ENCODE results near the gene ATP7A.
"Not testable (repeated sequence)": the region's sequence is repeated elsewhere in the genome, so short reads cannot be mapped to it uniquely, and the experiment has no call there.

Gene ATP7A

DNA sequence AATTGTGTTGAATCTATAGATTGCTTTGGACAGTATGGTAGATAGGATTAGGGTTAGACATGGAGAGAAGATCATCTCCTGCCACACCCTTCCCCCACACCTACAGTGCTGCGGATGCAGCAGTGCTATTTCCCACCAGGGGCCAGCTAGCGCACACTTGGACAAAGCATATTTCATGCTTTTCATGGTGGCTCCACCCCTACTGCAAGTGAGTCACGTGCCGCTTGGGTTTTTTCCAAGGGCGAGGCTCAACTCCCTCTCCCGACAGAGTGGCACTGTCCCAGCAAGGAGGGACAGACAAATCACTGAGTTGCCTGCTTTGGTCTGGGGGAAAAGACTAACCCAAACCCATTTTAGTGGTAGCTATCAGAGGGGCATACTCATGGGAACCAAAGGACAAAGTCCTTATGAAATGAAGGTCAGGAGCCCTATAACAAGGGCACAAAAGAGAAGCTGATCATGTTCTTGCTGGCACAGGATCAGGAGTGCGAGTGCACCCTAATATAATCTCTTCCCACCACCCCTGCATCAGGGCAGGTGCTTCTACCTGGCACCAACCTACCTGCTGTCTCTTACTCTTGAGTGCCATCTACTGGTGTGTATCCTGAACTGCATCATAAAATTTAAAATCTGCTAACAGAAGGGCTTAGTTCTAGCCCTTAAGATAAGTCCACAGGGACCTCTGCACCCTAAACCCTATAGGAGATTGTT lies 114.0 kb downstream of the ATP7A start:
- ATAC-seq (replicated peaks) (peak; percentile 78), DNase-seq (peak; percentile 19 to 33 (median 28))
- no peak overlapping the region for H3K4me3 Mint-ChIP-seq
- H3K36me3 Mint-ChIP-seq (ENCODE audit: insufficient read depth), result peaks cover 3% of the 10 kb centered on the region
- H3K27ac Mint-ChIP-seq, result peak overlapping the region in 1 of 2 donors; percentile 38
- H3K4me1 Mint-ChIP-seq (ENCODE audit: low read depth in 2 of 2), result no peaks in the 10 kb centered on the region
- H3K9me3 Mint-ChIP-seq, result no peaks in the 10 kb centered on the region
- H3K27me3 Mint-ChIP-seq, result no peaks in the 10 kb centered on the region

DNA sequence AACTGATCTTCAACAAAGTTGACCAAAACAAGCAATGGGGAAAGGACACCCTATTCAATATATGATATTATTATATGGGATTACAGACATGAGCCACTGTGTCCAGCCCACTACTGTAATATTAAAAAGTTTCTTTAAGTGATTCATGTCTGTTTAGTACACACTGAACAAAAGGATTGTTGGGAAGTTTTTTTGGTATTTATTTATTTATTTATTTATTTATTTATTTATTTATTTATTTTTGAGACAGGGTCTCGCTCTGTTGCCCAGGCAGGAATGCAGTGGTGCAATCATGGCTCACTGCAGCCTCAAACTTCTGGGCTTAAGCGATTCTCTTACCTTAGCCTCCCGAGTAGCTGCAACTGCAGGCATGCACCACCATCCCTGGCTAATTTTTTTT lies 117.3 kb downstream of the ATP7A start:
- H3K27me3 Mint-ChIP-seq, result no peaks in the 10 kb centered on the region
- H3K36me3 Mint-ChIP-seq (ENCODE audit: insufficient read depth), result no peaks in the 10 kb centered on the region

GRCh38 chrX:78029663-78030062 lies 119.2 kb downstream of the ATP7A start:
- Mint-ChIP-seq H3K27me3 (no peaks in the 10 kb centered on the region), H3K9me3 (no peaks in the 10 kb centered on the region), H3K4me3 (no peak overlapping the region), H3K4me1 (ENCODE audit: low read depth in 2 of 2) (no peaks in the 10 kb centered on the region), H3K36me3 (ENCODE audit: insufficient read depth) (no peaks in the 10 kb centered on the region), H3K27ac (no peak overlapping the region)
- DNase-seq (no peak), ATAC-seq (replicated peaks) (no peak)

More for the DNA sequence above, 117.3 kb downstream of the ATP7A start:
- H3K9me3 Mint-ChIP-seq, result no peaks in the 10 kb centered on the region
- DNase-seq, result no peak
- H3K27ac Mint-ChIP-seq, result no peak overlapping the region
- no peak overlapping the region for H3K4me3 Mint-ChIP-seq
- ATAC-seq (replicated peaks), result no peak
- H3K4me1 Mint-ChIP-seq (ENCODE audit: low read depth in 2 of 2), result no peaks in the 10 kb centered on the region

DNA sequence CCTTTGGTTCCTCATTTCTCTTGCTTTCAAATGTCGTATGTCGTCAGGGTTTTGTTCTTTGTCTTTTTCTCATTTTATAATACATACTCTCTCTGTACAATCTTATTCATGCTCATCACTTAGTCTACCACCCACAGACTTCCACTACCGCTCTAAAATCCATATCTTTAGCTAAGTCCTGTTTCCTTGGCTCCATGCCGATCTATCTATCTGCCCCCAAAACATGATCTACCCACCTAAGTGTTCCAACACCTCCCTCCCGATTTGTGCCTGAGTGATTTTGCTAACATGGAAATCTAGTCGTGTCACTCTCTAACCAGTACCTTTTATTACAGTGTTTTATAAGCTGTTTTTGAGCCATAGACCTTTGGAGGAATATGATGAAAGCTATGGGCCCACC lies 124.6 kb downstream of the ATP7A start:
- DNase-seq (no peak), ATAC-seq (replicated peaks) (no peak)
- no peaks in the 10 kb centered on the region for H3K27me3 Mint-ChIP-seq
- H3K4me1 Mint-ChIP-seq (ENCODE audit: low read depth in 2 of 2), result no peaks in the 10 kb centered on the region
- H3K36me3 Mint-ChIP-seq (ENCODE audit: insufficient read depth), result no peaks in the 10 kb centered on the region
- no peaks in the 10 kb centered on the region for H3K9me3 Mint-ChIP-seq
- H3K27ac Mint-ChIP-seq, result peak overlapping the region; percentile 21 to 60
- H3K4me3 Mint-ChIP-seq, result no peak overlapping the region

DNA sequence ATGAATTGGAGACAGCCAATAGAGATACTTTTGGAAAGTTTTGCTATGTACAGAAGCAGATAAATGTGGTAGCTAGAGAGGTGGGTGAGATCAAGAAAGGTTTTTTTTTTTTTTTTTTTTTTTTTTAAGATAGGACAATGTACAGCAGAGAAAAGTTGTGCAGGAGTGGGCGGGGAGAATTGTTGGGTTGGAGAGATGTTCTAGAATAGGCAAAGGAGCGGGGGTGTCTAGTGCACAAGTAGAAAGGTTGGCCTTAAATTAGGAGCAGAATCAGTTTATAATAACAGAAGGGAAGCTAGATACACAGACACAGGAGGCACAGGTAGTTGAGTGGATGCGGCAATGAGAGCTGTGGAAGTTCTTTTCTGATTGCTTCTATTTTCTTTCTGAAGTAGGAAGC lies 127.4 kb downstream of the ATP7A start:
- Mint-ChIP-seq H3K27me3 (no peaks in the 10 kb centered on the region), H3K4me3 (no peak overlapping the region), H3K27ac (peak overlapping the region in 1 of 2 donors; percentile 42), H3K9me3 (no peaks in the 10 kb centered on the region), H3K36me3 (ENCODE audit: insufficient read depth) (peaks cover 6% of the 10 kb centered on the region), H3K4me1 (ENCODE audit: low read depth in 2 of 2) (no peaks in the 10 kb centered on the region)
- DNase-seq (no peak), ATAC-seq (replicated peaks) (no peak)

GRCh38 chrX:78042601-78043000 lies 132.1 kb downstream of the ATP7A start:
- DNase-seq (no peak), ATAC-seq (replicated peaks) (no peak)
- Mint-ChIP-seq H3K4me1 (ENCODE audit: low read depth in 2 of 2) (no peaks in the 10 kb centered on the region), H3K4me3 (no peak overlapping the region), H3K9me3 (no peaks in the 10 kb centered on the region), H3K27ac (no peak overlapping the region), H3K36me3 (ENCODE audit: insufficient read depth) (peaks cover 16% of the 10 kb centered on the region), H3K27me3 (no peaks in the 10 kb centered on the region)

- no peaks in the 10 kb centered on the region for H3K27me3 Mint-ChIP-seq
- no peak overlapping the region for H3K4me3 Mint-ChIP-seq
- H3K36me3 Mint-ChIP-seq (ENCODE audit: insufficient read depth), result peaks cover 13% of the 10 kb centered on the region
- H3K9me3 Mint-ChIP-seq, result no peaks in the 10 kb centered on the region
- H3K4me1 Mint-ChIP-seq (ENCODE audit: low read depth in 2 of 2), result no peaks in the 10 kb centered on the region
- ATAC-seq (replicated peaks) (no peak), DNase-seq (no peak)
- H3K27ac Mint-ChIP-seq, result no peak overlapping the region
Observed at GRCh38 chrX:78046362-78046761, 135.9 kb downstream of the ATP7A start.

GRCh38 chrX:78048052-78048451 lies 137.6 kb downstream of the ATP7A start:
- ATAC-seq (replicated peaks) (no peak), DNase-seq (no peak)
- Mint-ChIP-seq H3K27me3 (no peaks in the 10 kb centered on the region), H3K27ac (peak overlapping the region in 1 of 2 donors; percentile 56), H3K9me3 (no peaks in the 10 kb centered on the region), H3K4me1 (ENCODE audit: low read depth in 2 of 2) (no peaks in the 10 kb centered on the region), H3K36me3 (ENCODE audit: insufficient read depth) (peaks cover 10% of the 10 kb centered on the region), H3K4me3 (no peak overlapping the region)

DNA sequence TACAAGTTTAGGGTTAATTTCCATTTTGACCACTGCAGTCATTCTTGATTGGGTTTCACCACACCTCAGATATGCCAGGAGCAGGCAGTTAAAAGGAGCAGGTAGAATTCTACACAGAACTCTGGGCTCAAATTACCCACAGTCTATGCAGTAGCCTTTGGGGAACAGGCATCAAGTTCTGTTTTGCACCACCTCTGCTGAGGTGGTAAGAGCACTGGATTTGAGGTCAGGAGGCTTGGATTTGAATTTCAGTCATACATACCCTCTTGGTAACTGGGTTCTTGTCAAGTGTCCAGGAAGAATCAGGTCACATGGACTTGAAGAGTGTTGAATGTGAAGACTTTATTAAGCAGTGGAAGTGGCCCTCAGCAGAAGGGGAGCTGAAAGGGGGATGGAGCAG lies 153.2 kb downstream of the ATP7A start:
- H3K4me1 Mint-ChIP-seq (ENCODE audit: low read depth in 2 of 2), result no peaks in the 10 kb centered on the region
- H3K36me3 Mint-ChIP-seq (ENCODE audit: insufficient read depth), result peaks cover 4% of the 10 kb centered on the region
- DNase-seq (no peak), ATAC-seq (replicated peaks) (no peak)
- no peak overlapping the region for H3K27ac Mint-ChIP-seq
- no peaks in the 10 kb centered on the region for H3K9me3 Mint-ChIP-seq
- no peaks in the 10 kb centered on the region for H3K27me3 Mint-ChIP-seq
- H3K4me3 Mint-ChIP-seq, result no peak overlapping the region

GRCh38 chrX:78064152-78064551 lies 153.7 kb downstream of the ATP7A start:
- no peak overlapping the region for H3K4me3 Mint-ChIP-seq
- no peaks in the 10 kb centered on the region for H3K4me1 Mint-ChIP-seq (ENCODE audit: low read depth in 2 of 2)
- H3K27ac Mint-ChIP-seq, result no peak overlapping the region
- no peaks in the 10 kb centered on the region for H3K9me3 Mint-ChIP-seq
- no peak for DNase-seq
- no peak for ATAC-seq (replicated peaks)
- H3K36me3 Mint-ChIP-seq (ENCODE audit: insufficient read depth), result peaks cover 4% of the 10 kb centered on the region
- H3K27me3 Mint-ChIP-seq, result no peaks in the 10 kb centered on the region

- ATAC-seq (replicated peaks), result peak; percentile 21
- not testable (repeated sequence) for H3K27ac Mint-ChIP-seq; H3K9me3 Mint-ChIP-seq; H3K27me3 Mint-ChIP-seq; H3K36me3 Mint-ChIP-seq (ENCODE audit: insufficient read depth); DNase-seq; H3K4me3 Mint-ChIP-seq; H3K4me1 Mint-ChIP-seq (ENCODE audit: low read depth in 2 of 2)
Observed at GRCh38 chrX:78064698-78065601, 154.5 kb downstream of the ATP7A start.

DNA sequence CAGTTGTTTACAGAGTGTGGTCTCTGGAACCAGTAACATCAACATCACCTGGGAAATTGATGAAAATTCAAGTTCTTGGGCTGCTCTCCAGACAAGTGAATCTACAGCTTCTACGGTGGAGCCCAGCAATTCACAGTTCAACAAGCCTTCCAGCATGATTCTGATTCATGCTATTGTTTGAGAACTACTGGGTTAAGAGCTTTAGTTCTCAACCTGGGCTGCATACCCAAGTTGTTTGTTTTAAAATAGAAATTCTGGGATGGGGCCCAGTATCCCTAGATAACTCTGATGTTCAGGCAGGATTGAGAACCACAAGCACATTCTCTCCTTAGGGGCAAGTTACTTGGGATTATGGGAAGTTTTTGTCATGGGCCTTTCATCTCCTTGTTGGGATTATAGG lies 155.6 kb downstream of the ATP7A start:
- ATAC-seq (replicated peaks), result no peak
- Mint-ChIP-seq H3K27ac (no peak overlapping the region), H3K4me1 (ENCODE audit: low read depth in 2 of 2) (no peaks in the 10 kb centered on the region), H3K4me3 (no peak overlapping the region), H3K36me3 (ENCODE audit: insufficient read depth) (no peaks in the 10 kb centered on the region), H3K9me3 (no peaks in the 10 kb centered on the region), H3K27me3 (no peaks in the 10 kb centered on the region)
- DNase-seq, result no peak

GRCh38 chrX:78071331-78071730 lies 160.8 kb downstream of the ATP7A start:
- Mint-ChIP-seq H3K36me3 (ENCODE audit: insufficient read depth) (no peaks in the 10 kb centered on the region), H3K4me1 (ENCODE audit: low read depth in 2 of 2) (peaks cover 0 to 2% of the 10 kb centered on the region in 2 donors), H3K27ac (no peak overlapping the region), H3K9me3 (peaks cover 2 to 6% of the 10 kb centered on the region in 2 donors), H3K4me3 (no peak overlapping the region), H3K27me3 (no peaks in the 10 kb centered on the region)
- ATAC-seq (replicated peaks), result no peak
- no peak for DNase-seq
